SK-N-SH treated with all-trans-retinoic acid at 6 μM for 48 hours (cell line): ENCODE measurements around the gene CRKL.
"Not testable (repeated sequence)": the region's sequence is repeated elsewhere in the genome, so short reads cannot be mapped to it uniquely, and the experiment has no call there.

Source experiments
- ATAC-seq: fragments of 200-7000 bp; cut with Tn5 transposase; 3 replicates; pipeline ENCODE4 v1.9.1; 2020; ENCODE audit warnings: mild to moderate bottlenecking, moderate library complexity
- ARNTL ChIP-seq: fragments of 450-650 bp; formaldehyde crosslinking; IDR thresholded peaks from 2 replicates; pipeline ENCODE4 v1.5.0; 2020; ENCODE audit warnings: low read depth, mild to moderate bottlenecking, moderate library complexity, borderline replicate concordance
- BACH2 ChIP-seq: fragments of 250-450 bp; sonication (Bioruptor Pico); IDR thresholded peaks from 2 replicates; pipeline ENCODE4 v1.9.0; 2021; ENCODE audit warnings: mild to moderate bottlenecking, borderline replicate concordance
- CREB5 ChIP-seq: fragments of 250-450 bp; sonication (Bioruptor Pico); IDR thresholded peaks from 2 replicates; pipeline ENCODE4 v1.5.1; 2020; ENCODE audit warnings: low read depth, mild to moderate bottlenecking, moderate library complexity
- CSDC2 ChIP-seq: fragments of 250-450 bp; sonication (Bioruptor Pico); IDR thresholded peaks from 2 replicates; pipeline ENCODE4 v1.5.0; 2020; ENCODE audit warnings: mild to moderate bottlenecking, moderate library complexity
- CSRNP3 ChIP-seq: fragments of 250-450 bp; sonication (Bioruptor Pico); IDR thresholded peaks from 2 replicates; pipeline ENCODE4 v1.5.1; 2021; ENCODE audit warnings: mild to moderate bottlenecking, moderate library complexity
- ESRRG ChIP-seq: fragments of 250-450 bp; sonication (Bioruptor Pico); IDR thresholded peaks from 2 replicates; pipeline ENCODE4 v1.6.1; 2021; ENCODE audit warnings: mild to moderate bottlenecking
- GLIS3 ChIP-seq: fragments of 250-450 bp; sonication (Bioruptor Pico); IDR thresholded peaks from 2 replicates; pipeline ENCODE4 v1.5.0; 2020; ENCODE audit warnings: mild to moderate bottlenecking, moderate library complexity
- ISL1 ChIP-seq: fragments of 250-450 bp; sonication (Bioruptor Pico); IDR thresholded peaks from 2 replicates; pipeline ENCODE4 v2.1.2; 2022; ENCODE audit warnings: mild to moderate bottlenecking, moderate library complexity
- OSR1 ChIP-seq: fragments of 250-450 bp; sonication (Bioruptor Pico); IDR thresholded peaks from 2 replicates; pipeline ENCODE4 v1.8.0; 2022; ENCODE audit warnings: moderate library complexity, mild to moderate bottlenecking, inconsistent platforms
- PATZ1 ChIP-seq: fragments of 250-450 bp; sonication (Bioruptor Pico); IDR thresholded peaks from 2 replicates; pipeline ENCODE4 v1.8.0; 2020; ENCODE audit warnings: mild to moderate bottlenecking, moderate library complexity, borderline replicate concordance
- POU6F1 ChIP-seq: fragments of 250-450 bp; sonication (Bioruptor Pico); IDR thresholded peaks from 2 replicates; pipeline ENCODE4 v1.8.0; 2021; ENCODE audit warnings: low read depth, mild to moderate bottlenecking, moderate library complexity, borderline replicate concordance
- PPARA ChIP-seq: fragments of 250-450 bp; sonication (Bioruptor Pico); IDR thresholded peaks from 2 replicates; pipeline ENCODE4 v1.5.0; 2020; ENCODE audit warnings: mild to moderate bottlenecking, borderline replicate concordance
- RARB ChIP-seq: fragments of 250-450 bp; sonication (Bioruptor Pico); IDR thresholded peaks from 2 replicates; pipeline ENCODE4 v1.8.0; 2021; ENCODE audit warnings: mild to moderate bottlenecking, moderate library complexity
- TCF4 ChIP-seq: fragments of 250-450 bp; sonication (Bioruptor Pico); IDR thresholded peaks from 2 replicates; pipeline ENCODE4 v1.8.0; 2021; ENCODE audit warnings: mild to moderate bottlenecking, moderate library complexity, borderline replicate concordance
- TOX ChIP-seq: fragments of 250-450 bp; sonication (Bioruptor Pico); IDR thresholded peaks from 2 replicates; pipeline ENCODE4 v1.8.0; 2021; ENCODE audit warnings: mild to moderate bottlenecking, moderate library complexity, borderline replicate concordance
- TSHZ2 ChIP-seq: fragments of 250-450 bp; sonication (Bioruptor Pico); IDR thresholded peaks from 2 replicates; pipeline ENCODE4 v1.5.0; 2020; ENCODE audit warnings: mild to moderate bottlenecking, moderate library complexity
- ZC3H10 ChIP-seq: fragments of 250-450 bp; sonication (Bioruptor Pico); IDR thresholded peaks from 2 replicates; pipeline ENCODE4 v1.5.1; 2021; ENCODE audit warnings: mild to moderate bottlenecking, moderate library complexity
- ZFP3 ChIP-seq: fragments of 250-450 bp; sonication (Bioruptor Pico); IDR thresholded peaks from 2 replicates; pipeline ENCODE4 v1.5.0; 2020; ENCODE audit warnings: mild to moderate bottlenecking, moderate library complexity
- ZFP30 ChIP-seq: fragments of 450-650 bp; formaldehyde crosslinking; IDR thresholded peaks from 2 replicates; pipeline ENCODE4 v1.5.0; 2022; ENCODE audit warnings: mild to moderate bottlenecking, moderate library complexity
- ZNF565 ChIP-seq: fragments of 450-650 bp; formaldehyde crosslinking; conservative IDR thresholded peaks from 2 replicates; pipeline ENCODE4 v1.5.0; 2020; ENCODE audit warnings: low read depth, mild to moderate bottlenecking, moderate library complexity
- ZNF70 ChIP-seq: fragments of 450-650 bp; formaldehyde crosslinking; IDR thresholded peaks from 2 replicates; pipeline ENCODE4 v1.5.0; 2020; ENCODE audit warnings: mild to moderate bottlenecking, moderate library complexity

Gene CRKL

GRCh38 chr22:20937794-20938671, 20.8 kb downstream of the CRKL start:
- TF ChIP-seq PATZ1 (CRISPR knock-in tag) (no peak), TCF4 (CRISPR knock-in tag) (no peak), CSDC2 (CRISPR knock-in tag) (no peak), CSRNP3 (CRISPR knock-in tag) (no peak)
- no peak for ATAC-seq

- not testable (repeated sequence) for ATAC-seq
Observed at GRCh38 chr22:20939457-20940185, 22.4 kb downstream of the CRKL start.

GRCh38 chr22:20940186-20940651, 23.0 kb downstream of the CRKL start:
- TF ChIP-seq TCF4 (CRISPR knock-in tag) (peak; percentile 37; the same call in 1 of the 2 replicates), ZNF565 (CRISPR knock-in tag) (no peak)
- ATAC-seq, result peak; percentile 25; the same call in 2 of the 3 replicates

- no peak for TF ChIP-seq PATZ1 (CRISPR knock-in tag)
- TF ChIP-seq ZFP3 (CRISPR knock-in tag), result no peak
- no peak for TF ChIP-seq ESRRG (CRISPR knock-in tag)
- TF ChIP-seq POU6F1, result no peak
- TF ChIP-seq ZNF565 (CRISPR knock-in tag), result no peak
- TF ChIP-seq ISL1 (CRISPR knock-in tag), result no peak
- no peak for TF ChIP-seq PPARA
- no peak for TF ChIP-seq ZNF70 (CRISPR knock-in tag)
- TF ChIP-seq TOX (CRISPR knock-in tag), result no peak
- no peak for TF ChIP-seq GLIS3
- TF ChIP-seq BACH2 (CRISPR knock-in tag), result no peak
- TF ChIP-seq ARNTL (CRISPR knock-in tag), result no peak
- TF ChIP-seq OSR1 (CRISPR knock-in tag), result no peak
- TF ChIP-seq RARB, result no peak
- TF ChIP-seq ZC3H10 (CRISPR knock-in tag), result no peak
- TF ChIP-seq CSRNP3 (CRISPR knock-in tag), result no peak
- TF ChIP-seq CREB5 (CRISPR knock-in tag), result no peak
- no peak for TF ChIP-seq TSHZ2 (CRISPR knock-in tag)
- TF ChIP-seq ZFP30 (CRISPR knock-in tag), result no peak
- no peak for ATAC-seq
Observed at GRCh38 chr22:20940904-20941385, 23.7 kb downstream of the CRKL start.
